GM12878 (cell line): ENCODE measurements around the gene COL9A3. TPM values are rescaled to one million over a fixed set of nuclear protein-coding genes. Genes with fewer than 3 reads are reported as not detected.

ENCODE experiments used
- ATAC-seq: fragments of 200-7000 bp; cut with Tn5 transposase; 3 replicates; pipeline ENCODE4 v1.9.1; 2020; ENCODE audit warnings: mild to moderate bottlenecking, moderate library complexity
- BruUV-seq: library from RNA; stranded (reverse); fragments of 400-500 nt; replicated peaks from 2 replicates; lab custom pipeline; 2021; lab: Mats Ljungman, UMichigan
- CTCF ChIA-PET: fragments of 300-600 bp; sonication (Branson Sonifier 250); formaldehyde crosslinking; extraction: SDS; loops from one replicate; lab custom pipeline; 2021; ENCODE audit warnings: inconsistent platforms; lab: Yijun Ruan, JAX
- POLR2A ChIA-PET: fragments of 350-600 bp; formaldehyde crosslinking; extraction: SDS; loops from one replicate; lab custom pipeline; 2021; ENCODE audit warnings: inconsistent platforms; lab: Charles Lee
- RAD21 ChIA-PET: fragments of 300-600 bp; sonication (Branson Sonifier 250); formaldehyde crosslinking; loops from one replicate; lab custom pipeline; 2023; ENCODE audit warnings: antibody characterized with exemption; ENCODE audit not compliant: unreplicated experiment; lab: Charles Lee
- SMC1A ChIA-PET: fragments of 300-600 bp; sonication (Branson Sonifier 250); formaldehyde crosslinking; loops from one replicate; lab custom pipeline; 2023; ENCODE audit not compliant: unreplicated experiment, uncharacterized antibody; lab: Charles Lee
- DNase-seq: peaks from one replicate; pipeline ENCODE4 v3.0.0-alpha.2; 2011; ENCODE audit warnings: low read depth, low spot score
- FAIRE-seq: peaks from 3 replicates; lab custom pipeline; 2011; peaks lifted over from hg19 to GRCh38; lab: Jason Lieb, UNC
- H2AFZ ChIP-seq: 2 replicates; pipeline ENCODE4 v1.6.0; 2011; ENCODE audit warnings: low read depth, low read length, control low read depth; ENCODE audit not compliant: control insufficient read depth
- H3K27ac ChIP-seq: 2 replicates; pipeline ENCODE4 v1.5.1; 2011; ENCODE audit warnings: control low read depth; ENCODE audit not compliant: control insufficient read depth, insufficient read depth
- H3K27me3 ChIP-seq, 2 experiments: replicated peaks in 1 of 2; 2 replicates each; pipeline versions ENCODE4 v1.6.0 to v1.6.1; 2011; ENCODE audit warnings: low read length in 1 of 2; ENCODE audit not compliant: control insufficient read depth in 2 of 2, insufficient read depth in 2 of 2
- H3K36me3 ChIP-seq, 2 experiments: 2 replicates each; pipeline ENCODE4 v1.5.1; 2011; ENCODE audit warnings: low read length in 1 of 2; ENCODE audit not compliant: control insufficient read depth in 2 of 2, insufficient read depth in 2 of 2
- H3K4me1 ChIP-seq: 2 replicates; pipeline ENCODE4 v1.6.1; 2011; ENCODE audit warnings: mild to moderate bottlenecking, low read length, moderate library complexity, mixed read lengths; ENCODE audit not compliant: control insufficient read depth, insufficient read depth
- H3K4me2 ChIP-seq: 2 replicates; pipeline ENCODE4 v1.6.0; 2011; ENCODE audit warnings: control low read depth; ENCODE audit not compliant: control insufficient read depth, insufficient read depth
- H3K4me3 ChIP-seq: fragments of 200-600 bp; sonication (generic); 2 replicates; pipeline ENCODE4 v1.5.1; 2016
- H3K79me2 ChIP-seq: 2 replicates; pipeline ENCODE4 v1.6.0; 2011; ENCODE audit warnings: low read length; ENCODE audit not compliant: control insufficient read depth, insufficient read depth
- H3K9ac ChIP-seq: 2 replicates; pipeline ENCODE4 v1.8.0; 2011; ENCODE audit warnings: low read length, control low read depth, mixed read lengths; ENCODE audit not compliant: control insufficient read depth, insufficient read depth
- H3K9me3 ChIP-seq: replicated peaks from 3 replicates; pipeline ENCODE4 v1.5.1; 2011; ENCODE audit warnings: mild to moderate bottlenecking, low read length; ENCODE audit not compliant: control insufficient read depth, insufficient read depth
- H4K20me1 ChIP-seq: 2 replicates; pipeline ENCODE4 v1.6.0; 2011; ENCODE audit not compliant: control insufficient read depth, insufficient read depth
- CBX3 ChIP-seq: fragments of 200-600 bp; sonication (generic); IDR thresholded peaks from 2 replicates; pipeline ENCODE4 v1.6.1; 2016; ENCODE audit warnings: low read depth, borderline replicate concordance
- CEBPB ChIP-seq, 2 experiments: fragments of 150-350 bp in 1 of 2; IDR thresholded peaks; 2 replicates each; pipeline ENCODE4 v1.6.1; 2012 to 2014; ENCODE audit warnings: low read depth in 2 of 2, low read length in 2 of 2, borderline replicate concordance in 1 of 2, inconsistent platforms in 1 of 2
- CUX1 ChIP-seq: IDR thresholded peaks from 2 replicates; pipeline ENCODE4 v1.6.1; 2012; ENCODE audit warnings: improper control_type of control experiment, low read depth, low read length; ENCODE audit not compliant: insufficient replicate concordance
- DPF2 ChIP-seq: fragments of 450-650 bp; IDR thresholded peaks from 2 replicates; pipeline ENCODE4 v1.6.1; 2017; ENCODE audit warnings: mild to moderate bottlenecking
- HSF1 ChIP-seq: fragments of 150-350 bp; IDR thresholded peaks from 2 replicates; pipeline ENCODE4 v1.6.1; 2014; ENCODE audit warnings: mild to moderate bottlenecking, low read depth, low read length
- MYC ChIP-seq: IDR thresholded peaks from 2 replicates; pipeline ENCODE4 v1.6.1; 2011; ENCODE audit warnings: mild to moderate bottlenecking, low read length, moderate library complexity, inconsistent platforms; ENCODE audit not compliant: insufficient read depth, insufficient replicate concordance, insufficient read length, severe bottlenecking
- NFXL1 ChIP-seq: fragments of 450-650 bp; IDR thresholded peaks from 2 replicates; pipeline ENCODE4 v1.6.1; 2017; ENCODE audit warnings: antibody characterized with exemption, mild to moderate bottlenecking, borderline replicate concordance
- SIN3A ChIP-seq: IDR thresholded peaks from 2 replicates; pipeline ENCODE4 v1.6.1; 2012; ENCODE audit warnings: low read depth, low read length, improper control_type of control experiment
- SMARCA5 ChIP-seq: fragments of 450-650 bp; IDR thresholded peaks from 2 replicates; pipeline ENCODE4 v1.6.1; 2017; ENCODE audit warnings: mild to moderate bottlenecking
- SREBF1 ChIP-seq: IDR thresholded peaks from 2 replicates; pipeline ENCODE4 v1.6.1; 2012; ENCODE audit warnings: mild to moderate bottlenecking, low read length
- SRF ChIP-seq, 2 experiments: IDR thresholded peaks; 2 replicates each; pipeline ENCODE4 v1.6.1; 2011; ENCODE audit warnings: low read depth in 2 of 2, low read length in 2 of 2, mild to moderate bottlenecking in 1 of 2, moderate library complexity in 1 of 2
- SUPT20H ChIP-seq: IDR thresholded peaks from 2 replicates; pipeline ENCODE4 v1.6.1; 2011; ENCODE audit warnings: low read depth, mild to moderate bottlenecking, low read length, moderate library complexity, borderline replicate concordance; ENCODE audit not compliant: control insufficient read depth
- WRNIP1 ChIP-seq: IDR thresholded peaks from 2 replicates; pipeline ENCODE4 v1.6.1; 2011; ENCODE audit warnings: low read depth, low read length, improper control_type of control experiment, borderline replicate concordance
- YBX1 ChIP-seq: fragments of 450-650 bp; IDR thresholded peaks from 2 replicates; pipeline ENCODE4 v1.6.1; 2016; ENCODE audit warnings: antibody characterized with exemption
- ZBTB4 ChIP-seq: fragments of 450-650 bp; formaldehyde crosslinking; IDR thresholded peaks from 2 replicates; pipeline ENCODE4 v1.4.0; 2022; ENCODE audit warnings: mild to moderate bottlenecking, moderate library complexity
- WGBS: methylation state at CpG from one replicate; pipeline ENCODE4 v1.1.6; 2016; ENCODE audit warnings: low lambda C conversion rate; ENCODE audit not compliant: insufficient replicate concordance, insufficient coverage; ENCODE audit errors: missing lambda C conversion rate; 5-methylcytosine and 5-hydroxymethylcytosine counted together
- in situ Hi-C: fragments of 300-500 bp; cut with MboI; formaldehyde crosslinking; loops from 9 replicates; pipeline ENCODE4 v1.14.3; 2018; ENCODE audit warnings: mixed read lengths
- intact Hi-C: fragments of 100-400 bp; cut with micrococcal nuclease; formaldehyde crosslinking; loops from one replicate; pipeline ENCODE4 v1.14.2; 2022; ENCODE audit not compliant: unreplicated experiment
- polyA plus RNA-seq, 11 experiments: library from polyadenylated mRNA; depleted of rRNA in 4 of 11; unstranded in 6 of 11; stranded (reverse) in 5 of 11; fragments of >200 nt; fragmentation: Nextera tagmentation in 4 of 11; fragmentation: Illumina TruSeq in 1 of 11; extraction: Ambion mirVana in 4 of 11; extraction: Trizol in 1 of 11; gene quantifications; 1 replicate in 1 of 11; 2 replicates in 10 of 11; pipeline versions ENCODE4 v1.2.1 to v1.2.3, GENCODE V29; 2011 to 2016; ENCODE audit warnings: inconsistent platforms in 2 of 11, missing spikeins in 2 of 11, low read depth in 1 of 11
- total RNA-seq, 4 experiments: library from RNA; depleted of rRNA in 3 of 4; stranded (reverse); fragments of >200 nt in 3 of 4; fragmentation: Illumina TruSeq in 1 of 4; extraction: Trizol in 1 of 4; gene quantifications; 2 replicates each; pipeline versions ENCODE4 v1.2.1 to v1.2.3, GENCODE V29; 2013 to 2021

Gene COL9A3
- total and polyA plus RNA-seq, 10 of the 15 experiments (the other 5 are each of a cell fraction or from before 2014, with no cell fraction given), result 0.09 to 1.7 (median 0.63) TPM; not detected in 1

GRCh38 chr20:62844182-62844581 lies 27.3 kb downstream of the COL9A3 start:
- no peaks in the 10 kb centered on the region for H3K9me3 ChIP-seq
- H3K27ac ChIP-seq, result no peak overlapping the region
- H3K79me2 ChIP-seq, result no peaks in the 10 kb centered on the region
- no peak for FAIRE-seq
- in situ Hi-C loops, result no loop called here
- WGBS, result 87% methylated on average over 7 of the region's 7 CpGs
- CTCF ChIA-PET, result interaction anchor here (0.6 to 0.7 kb wide), 3 partner anchors 9 to 167 kb away, joined by 3 to 5 read pairs (median 4); no protein-coding TSS in a partner anchor
- peaks cover 0 to 3% of the 10 kb centered on the region in 2 experiments; a peak in 1 of 4 replicates for H3K36me3 ChIP-seq
- DNase-seq, result no peak
- SMC1A ChIA-PET, result no interaction called here
- ATAC-seq, result no peak
- H3K4me2 ChIP-seq, result no peak overlapping the region
- H3K27me3 ChIP-seq, result no peaks in the 10 kb centered on the region; a peak in 1 of 4 replicates
- POLR2A ChIA-PET, result interaction anchor here (0.6 kb wide), 1 partner anchor 22 kb away, joined by 3 read pairs; no protein-coding TSS in a partner anchor
- no peak overlapping the region for H3K4me3 ChIP-seq
- intact Hi-C loops, result no loop called here
- no TSS peak for BruUV-seq
- RAD21 ChIA-PET, result interaction anchor here (1.0 kb wide), 1 partner anchor 165 kb away, joined by 3 read pairs; no protein-coding TSS in a partner anchor
- H3K9ac ChIP-seq, result no peak overlapping the region
- no peaks in the 10 kb centered on the region; the same call in 1 of the 2 replicates for H4K20me1 ChIP-seq
- no peaks in the 10 kb centered on the region for H3K4me1 ChIP-seq
- no peak overlapping the region for H2AFZ ChIP-seq
- TF ChIP-seq ZBTB4 (no peak), SMARCA5 (no peak), SREBF1 (no peak), SUPT20H (no peak), HSF1 (no peak), CEBPB (IDR thresholded peaks at IDR 0.05; ENCODE audit: borderline replicate concordance in 1 of 2, low read depth in 2 of 2, low read length in 2 of 2) (no peak), YBX1 (no peak), SRF (IDR thresholded peaks at IDR 0.05; ENCODE audit: low read depth in 2 of 2, low read length in 2 of 2) (no peak), SIN3A (no peak), WRNIP1 (no peak), CBX3 (no peak), MYC (no peak), CUX1 (no peak), NFXL1 (no peak), DPF2 (no peak)
